Parathyroid adenoma (tissue), 2 donors: ENCODE data around the gene PRKD3.

Experiments
- H2AFZ ChIP-seq: fragments of 300-600 bp; sonication (generic); one replicate; pipeline ENCODE4 v1.7.0; 2017; ENCODE audit warnings: antibody characterized with exemption, mild to moderate bottlenecking
- H3K27ac ChIP-seq: fragments of 300-600 bp; sonication (generic); one replicate; pipeline ENCODE4 v1.7.0; 2017
- H3K27me3 ChIP-seq: fragments of 300-600 bp; sonication (generic); one replicate; pipeline ENCODE4 v1.7.0; 2017; ENCODE audit warnings: low read length; ENCODE audit not compliant: control insufficient read depth, insufficient read depth
- H3K36me3 ChIP-seq: fragments of 300-600 bp; sonication (generic); one replicate; pipeline ENCODE4 v1.7.0; 2017; ENCODE audit warnings: low read length; ENCODE audit not compliant: control insufficient read depth, insufficient read depth
- H3K4me1 ChIP-seq: fragments of 300-600 bp; sonication (generic); one replicate; pipeline ENCODE4 v1.7.0; 2017; ENCODE audit warnings: control low read depth
- H3K4me2 ChIP-seq: fragments of 300-600 bp; sonication (generic); one replicate; pipeline ENCODE4 v1.7.0; 2017; ENCODE audit warnings: low read length
- H3K4me3 ChIP-seq: fragments of 300-600 bp; sonication (generic); one replicate; pipeline ENCODE4 v1.7.0; 2017; ENCODE audit warnings: low read depth, low read length
- H3K79me2 ChIP-seq: fragments of 300-600 bp; sonication (generic); one replicate; pipeline ENCODE4 v1.7.0; 2017; ENCODE audit warnings: control low read depth
- H3K9ac ChIP-seq: fragments of 300-600 bp; sonication (generic); one replicate; pipeline ENCODE4 v1.7.0; 2017; ENCODE audit warnings: mild to moderate bottlenecking
- H3K9me3 ChIP-seq: fragments of 300-600 bp; sonication (generic); one replicate; pipeline ENCODE4 v1.7.0; 2017; ENCODE audit warnings: low read length; ENCODE audit not compliant: control insufficient read depth
- TF ChIP-seq, protein P1 (sequence below): fragments of 300-600 bp; sonication (generic); IDR thresholded peaks from one replicate; pipeline ENCODE4 v1.7.0; 2017; ENCODE audit warnings: antibody characterized with exemption, mild to moderate bottlenecking
- donor health status: primary hyperparathyroidism.

PRKD3 gene

DNA sequence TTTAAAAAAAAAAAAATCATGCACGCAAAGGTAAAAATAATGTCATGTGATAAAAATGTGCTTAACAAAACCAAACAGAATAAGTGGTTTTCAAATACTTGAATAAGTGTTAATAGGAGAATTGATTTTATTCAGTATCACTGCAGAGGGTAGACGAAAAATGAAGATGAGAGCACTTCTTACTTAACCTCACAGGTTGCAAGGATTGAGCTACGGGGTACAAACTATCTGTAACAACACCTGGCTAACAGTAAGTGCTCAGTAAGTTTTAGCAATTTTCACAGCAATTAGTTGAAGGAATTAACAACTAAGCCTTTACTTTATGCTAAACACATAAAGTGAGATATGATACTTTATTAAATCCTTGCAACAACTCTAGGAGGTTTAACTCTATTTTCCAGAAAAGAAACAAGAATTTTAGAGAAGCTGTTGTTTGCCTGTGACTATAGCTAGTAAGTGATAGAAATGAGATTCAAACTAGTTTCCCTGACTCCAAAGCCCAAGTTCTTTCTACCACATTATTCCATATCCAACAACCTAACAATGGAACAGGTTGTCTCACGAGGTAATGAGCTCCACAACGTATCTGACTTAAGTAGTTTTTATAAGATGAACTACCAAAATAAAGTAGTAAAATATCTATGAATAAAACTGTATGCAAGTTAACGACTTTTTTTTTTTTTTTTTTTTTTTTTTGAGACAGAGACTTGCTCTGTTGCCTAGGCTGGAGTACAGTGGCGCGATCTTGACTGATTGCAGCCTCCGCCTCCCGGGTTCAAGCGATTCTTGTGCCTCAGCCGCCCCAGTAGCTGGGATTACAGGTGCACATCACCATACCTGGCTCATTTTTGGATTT, 4.7 kb downstream of the PRKD3 start:
- no peaks in the 10 kb centered on the region for H3K36me3 ChIP-seq
- no peak overlapping the region for H3K9ac ChIP-seq
- H3K4me3 ChIP-seq = no peak overlapping the region
- H3K27ac ChIP-seq = no peak overlapping the region
- TF ChIP-seq, protein P1, sequence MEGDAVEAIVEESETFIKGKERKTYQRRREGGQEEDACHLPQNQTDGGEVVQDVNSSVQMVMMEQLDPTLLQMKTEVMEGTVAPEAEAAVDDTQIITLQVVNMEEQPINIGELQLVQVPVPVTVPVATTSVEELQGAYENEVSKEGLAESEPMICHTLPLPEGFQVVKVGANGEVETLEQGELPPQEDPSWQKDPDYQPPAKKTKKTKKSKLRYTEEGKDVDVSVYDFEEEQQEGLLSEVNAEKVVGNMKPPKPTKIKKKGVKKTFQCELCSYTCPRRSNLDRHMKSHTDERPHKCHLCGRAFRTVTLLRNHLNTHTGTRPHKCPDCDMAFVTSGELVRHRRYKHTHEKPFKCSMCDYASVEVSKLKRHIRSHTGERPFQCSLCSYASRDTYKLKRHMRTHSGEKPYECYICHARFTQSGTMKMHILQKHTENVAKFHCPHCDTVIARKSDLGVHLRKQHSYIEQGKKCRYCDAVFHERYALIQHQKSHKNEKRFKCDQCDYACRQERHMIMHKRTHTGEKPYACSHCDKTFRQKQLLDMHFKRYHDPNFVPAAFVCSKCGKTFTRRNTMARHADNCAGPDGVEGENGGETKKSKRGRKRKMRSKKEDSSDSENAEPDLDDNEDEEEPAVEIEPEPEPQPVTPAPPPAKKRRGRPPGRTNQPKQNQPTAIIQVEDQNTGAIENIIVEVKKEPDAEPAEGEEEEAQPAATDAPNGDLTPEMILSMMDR = no peak
- no peaks in the 10 kb centered on the region for H3K27me3 ChIP-seq
- no peaks in the 10 kb centered on the region for H3K9me3 ChIP-seq
- H3K79me2 ChIP-seq = peaks cover 11% of the 10 kb centered on the region
- H3K4me1 ChIP-seq = peaks cover 9% of the 10 kb centered on the region
- no peak overlapping the region for H2AFZ ChIP-seq
- no peak overlapping the region for H3K4me2 ChIP-seq

- Histone ChIP-seq H3K4me3 (no peak overlapping the region), H3K79me2 (peaks cover 15% of the 10 kb centered on the region), H3K4me2 (peak overlapping the region; percentile 21), H2AFZ (no peak overlapping the region), H3K27me3 (no peaks in the 10 kb centered on the region), H3K4me1 (peaks cover 9% of the 10 kb centered on the region), H3K27ac (peak overlapping the region; percentile 2), H3K9me3 (no peaks in the 10 kb centered on the region), H3K36me3 (no peaks in the 10 kb centered on the region), H3K9ac (no peak overlapping the region)
- TF ChIP-seq, protein P1 = no peak
Measured at GRCh38 chr2:37318401-37318800, 6.2 kb downstream of the PRKD3 start.

GRCh38 chr2:37317746-37318145, 6.9 kb downstream of the PRKD3 start:
- no peak overlapping the region for H3K27ac ChIP-seq
- peaks cover 19% of the 10 kb centered on the region for H3K79me2 ChIP-seq
- no peak overlapping the region for H3K9ac ChIP-seq
- no peaks in the 10 kb centered on the region for H3K36me3 ChIP-seq
- H3K9me3 ChIP-seq = no peaks in the 10 kb centered on the region
- H3K4me2 ChIP-seq = no peak overlapping the region
- H2AFZ ChIP-seq = no peak overlapping the region
- H3K27me3 ChIP-seq = no peaks in the 10 kb centered on the region
- peaks cover 9% of the 10 kb centered on the region for H3K4me1 ChIP-seq
- TF ChIP-seq, protein P1 = no peak
- H3K4me3 ChIP-seq = no peak overlapping the region

- Histone ChIP-seq H3K4me3 (no peak overlapping the region), H3K9ac (no peak overlapping the region), H3K9me3 (no peaks in the 10 kb centered on the region), H3K79me2 (peaks cover 23% of the 10 kb centered on the region), H3K36me3 (no peaks in the 10 kb centered on the region), H3K4me2 (no peak overlapping the region), H3K27ac (no peak overlapping the region), H3K27me3 (no peaks in the 10 kb centered on the region), H2AFZ (no peak overlapping the region), H3K4me1 (peaks cover 8% of the 10 kb centered on the region)
- TF ChIP-seq, protein P1 = no peak
Measured at GRCh38 chr2:37316181-37316580, 8.5 kb downstream of the PRKD3 start.

DNA sequence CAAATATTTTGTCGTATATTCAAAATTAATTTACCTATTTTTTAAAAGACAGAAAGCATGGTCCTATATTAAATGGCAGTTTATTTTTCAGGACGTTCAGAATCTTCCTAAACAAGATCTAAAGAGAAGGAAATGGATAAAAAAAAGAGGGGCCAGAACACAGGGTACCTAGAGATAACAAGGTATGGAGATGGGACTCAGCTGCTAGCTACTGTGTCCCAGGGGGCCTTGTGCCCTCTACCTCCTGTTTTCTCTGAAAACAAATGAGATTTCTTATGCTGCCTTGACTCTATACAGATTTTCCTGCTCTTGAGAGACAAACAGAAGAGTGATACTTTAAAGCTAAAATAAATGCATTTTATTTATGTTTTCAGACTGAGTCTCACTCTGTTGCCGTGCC, 9.3 kb downstream of the PRKD3 start:
- Histone ChIP-seq H3K36me3 (no peaks in the 10 kb centered on the region), H3K79me2 (peaks cover 27% of the 10 kb centered on the region), H2AFZ (no peak overlapping the region), H3K4me2 (no peak overlapping the region), H3K27me3 (no peaks in the 10 kb centered on the region), H3K27ac (no peak overlapping the region), H3K4me1 (peaks cover 8% of the 10 kb centered on the region), H3K9ac (no peak overlapping the region), H3K4me3 (no peak overlapping the region), H3K9me3 (no peaks in the 10 kb centered on the region)
- TF ChIP-seq, protein P1 = no peak
